Hematopoietic multipotent progenitor cell (in vitro differentiated cells): ENCODE results near the gene ARMC8. TPM values are rescaled to one million over a fixed set of nuclear protein-coding genes. Genes with fewer than 3 reads are reported as not detected.
A peak's percentile ranks its signal among the peaks of the same experiment; 100 is the strongest.
"Not testable (repeated sequence)": the region's sequence is repeated elsewhere in the genome, so short reads cannot be mapped to it uniquely, and the experiment has no call there.

Experiments
- DNase-seq, 3 donors: peaks; one replicate each; pipeline ENCODE4 v3.0.0-alpha.2; 2011 to 2015; ENCODE audit warnings: low read depth in 2 of 3, low spot score in 2 of 3
- total RNA-seq: library from RNA; depleted of rRNA; stranded (reverse); fragments of >200 nt; gene quantifications from one replicate; pipeline ENCODE4 v1.2.3, GENCODE V29; 2012

Gene ARMC8, protein sequence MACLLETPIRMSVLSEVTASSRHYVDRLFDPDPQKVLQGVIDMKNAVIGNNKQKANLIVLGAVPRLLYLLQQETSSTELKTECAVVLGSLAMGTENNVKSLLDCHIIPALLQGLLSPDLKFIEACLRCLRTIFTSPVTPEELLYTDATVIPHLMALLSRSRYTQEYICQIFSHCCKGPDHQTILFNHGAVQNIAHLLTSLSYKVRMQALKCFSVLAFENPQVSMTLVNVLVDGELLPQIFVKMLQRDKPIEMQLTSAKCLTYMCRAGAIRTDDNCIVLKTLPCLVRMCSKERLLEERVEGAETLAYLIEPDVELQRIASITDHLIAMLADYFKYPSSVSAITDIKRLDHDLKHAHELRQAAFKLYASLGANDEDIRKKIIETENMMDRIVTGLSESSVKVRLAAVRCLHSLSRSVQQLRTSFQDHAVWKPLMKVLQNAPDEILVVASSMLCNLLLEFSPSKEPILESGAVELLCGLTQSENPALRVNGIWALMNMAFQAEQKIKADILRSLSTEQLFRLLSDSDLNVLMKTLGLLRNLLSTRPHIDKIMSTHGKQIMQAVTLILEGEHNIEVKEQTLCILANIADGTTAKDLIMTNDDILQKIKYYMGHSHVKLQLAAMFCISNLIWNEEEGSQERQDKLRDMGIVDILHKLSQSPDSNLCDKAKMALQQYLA
- 151 TPM for total RNA-seq

DNA sequence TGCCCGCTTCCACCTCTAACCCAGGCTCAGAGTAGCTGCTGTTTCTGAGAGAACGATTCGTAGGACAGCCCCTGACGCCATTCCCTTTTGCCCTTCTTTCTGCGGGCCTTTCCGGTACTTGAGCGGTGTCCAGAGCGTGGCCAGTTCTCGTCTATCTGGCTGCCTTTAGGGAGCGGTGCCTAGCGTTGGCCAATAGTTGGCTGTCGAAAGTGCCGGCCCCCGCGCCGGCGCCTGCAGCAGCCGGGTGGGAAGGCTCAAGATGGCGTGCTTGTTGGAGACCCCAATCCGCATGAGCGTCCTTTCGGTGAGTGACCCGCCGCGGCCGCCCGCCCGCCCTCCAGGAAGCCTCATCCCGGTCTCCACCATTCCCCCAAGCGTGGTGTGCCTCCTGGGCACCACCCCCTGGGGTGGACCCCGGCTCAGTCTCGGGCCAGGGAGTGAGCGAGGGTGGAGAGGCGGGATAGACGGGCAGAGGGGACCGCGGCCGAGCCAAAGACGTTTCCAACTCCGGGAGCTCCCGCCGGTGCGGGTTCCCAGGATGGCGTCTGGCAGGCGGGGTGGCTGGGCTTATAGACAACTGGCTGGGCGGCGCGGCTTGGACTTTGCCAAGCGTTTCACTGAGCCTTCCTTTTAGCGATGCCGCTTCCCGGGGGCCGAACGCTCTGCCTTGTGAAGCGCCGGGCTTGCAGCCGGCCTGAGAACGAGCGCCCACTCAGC, at the start of gene ARMC8:
ARMC8 (plus strand) TSS at position 6 of the 717 bp plus-strand sequence; CDS start at position 260, 254 bp downstream.
- DNase-seq, result no peak

GRCh38 chr3:138137861-138138260, 49.2 kb upstream of the ARMC8 start:
- DNase-seq, result no peak

- DNase-seq, result no peak
Observed at GRCh38 chr3:138139691-138140090, 47.4 kb upstream of the ARMC8 start.

DNA sequence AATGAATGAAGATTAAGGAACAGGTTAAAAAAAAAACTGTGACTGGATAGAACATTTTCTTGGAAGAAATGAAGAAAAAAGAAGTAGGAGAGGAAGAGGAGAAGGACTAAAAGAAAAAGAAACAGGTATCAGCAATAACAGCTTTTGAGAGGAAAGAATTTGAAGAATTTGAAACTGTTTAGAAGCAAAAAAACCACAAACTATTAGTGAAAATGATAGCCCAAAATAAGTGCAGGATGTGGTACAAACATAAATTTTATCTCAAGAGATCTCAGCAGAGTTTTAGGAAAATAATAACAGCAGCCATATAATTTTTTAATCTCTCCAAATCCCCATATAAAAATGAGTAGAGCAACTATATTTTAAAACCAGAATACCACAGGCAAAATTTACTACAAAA, 46.2 kb upstream of the ARMC8 start:
- DNase-seq, result no peak

DNA sequence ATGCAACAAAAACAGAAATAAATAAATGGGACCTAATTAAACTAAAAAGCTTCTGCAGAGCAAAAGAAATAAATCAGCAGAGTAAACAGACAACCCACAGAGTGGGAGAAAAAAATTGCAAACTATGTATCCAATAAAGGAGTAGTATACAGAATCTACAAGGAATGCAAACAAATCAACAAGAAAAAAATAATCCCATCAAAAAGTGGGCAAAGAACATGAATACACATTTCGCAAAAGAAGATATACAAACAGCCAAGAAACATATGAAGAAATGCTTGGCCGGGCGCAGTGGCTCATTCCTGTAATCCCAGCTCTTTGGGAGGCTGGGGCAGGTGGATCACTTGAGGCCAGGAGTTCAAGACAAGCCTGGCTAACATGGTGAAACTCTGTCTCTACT, 44.9 kb upstream of the ARMC8 start:
- not testable (repeated sequence) for DNase-seq

DNA sequence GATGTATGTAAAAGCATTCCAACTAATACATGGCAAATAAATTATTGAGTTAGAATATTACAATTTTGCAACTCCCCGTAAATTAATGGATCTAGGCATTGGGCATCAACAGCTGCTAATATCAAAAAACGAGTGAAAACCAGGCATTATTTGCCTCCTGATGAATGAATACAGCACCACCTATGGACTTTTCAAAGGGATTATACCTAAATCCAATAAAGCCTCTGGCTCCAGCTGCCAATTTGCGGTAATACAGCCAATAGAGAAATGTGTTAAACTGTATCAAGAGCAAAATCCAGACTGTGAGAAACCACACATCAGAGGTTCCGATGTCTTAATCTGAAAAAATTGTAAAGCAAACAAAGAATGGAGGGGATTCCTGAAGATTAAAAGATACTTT, 38.6 kb upstream of the ARMC8 start:
- DNase-seq, result no peak

DNA sequence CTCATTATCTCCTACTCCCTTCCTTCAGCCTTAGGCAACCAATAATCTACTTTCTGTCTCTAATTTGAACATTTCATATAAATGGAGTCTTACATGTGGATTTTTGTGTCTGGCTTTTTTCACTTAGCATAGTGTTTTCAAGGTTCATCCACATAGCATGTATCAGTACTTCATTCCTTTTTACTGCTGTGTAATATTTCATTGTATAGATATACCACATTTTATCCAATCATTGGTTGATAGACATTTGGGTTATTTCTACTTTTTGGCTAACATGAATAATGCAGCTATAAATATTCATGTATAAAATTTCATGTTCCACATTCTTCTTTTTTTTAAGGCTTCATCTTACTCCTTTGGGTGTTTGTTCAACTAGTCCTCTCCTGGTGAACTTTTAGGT, 32.6 kb upstream of the ARMC8 start:
- DNase-seq, result no peak

GRCh38 chr3:138157743-138158142, 29.4 kb upstream of the ARMC8 start:
- DNase-seq, result no peak

DNA sequence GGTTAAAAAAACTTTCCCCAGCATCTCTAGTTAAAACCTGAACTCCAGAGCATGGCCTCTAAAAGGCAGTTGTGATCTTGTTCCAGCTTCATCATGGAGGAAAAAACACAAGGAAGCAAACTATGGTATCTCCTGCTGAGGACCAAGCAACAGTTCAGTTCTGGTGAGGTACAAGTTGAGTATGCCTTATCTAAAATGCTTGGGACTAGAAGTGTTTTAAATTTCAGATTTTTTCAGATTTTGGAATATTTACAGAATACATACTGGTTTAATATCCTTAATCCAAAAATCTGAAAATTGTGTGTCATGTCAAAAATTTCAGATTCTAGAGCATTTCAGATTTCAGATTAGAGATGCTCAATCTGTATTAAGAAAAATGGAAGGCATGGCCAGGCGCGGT, 22.0 kb upstream of the ARMC8 start:
- no peak for DNase-seq

GRCh38 chr3:138172625-138173024, 14.5 kb upstream of the ARMC8 start:
- no peak for DNase-seq

DNA sequence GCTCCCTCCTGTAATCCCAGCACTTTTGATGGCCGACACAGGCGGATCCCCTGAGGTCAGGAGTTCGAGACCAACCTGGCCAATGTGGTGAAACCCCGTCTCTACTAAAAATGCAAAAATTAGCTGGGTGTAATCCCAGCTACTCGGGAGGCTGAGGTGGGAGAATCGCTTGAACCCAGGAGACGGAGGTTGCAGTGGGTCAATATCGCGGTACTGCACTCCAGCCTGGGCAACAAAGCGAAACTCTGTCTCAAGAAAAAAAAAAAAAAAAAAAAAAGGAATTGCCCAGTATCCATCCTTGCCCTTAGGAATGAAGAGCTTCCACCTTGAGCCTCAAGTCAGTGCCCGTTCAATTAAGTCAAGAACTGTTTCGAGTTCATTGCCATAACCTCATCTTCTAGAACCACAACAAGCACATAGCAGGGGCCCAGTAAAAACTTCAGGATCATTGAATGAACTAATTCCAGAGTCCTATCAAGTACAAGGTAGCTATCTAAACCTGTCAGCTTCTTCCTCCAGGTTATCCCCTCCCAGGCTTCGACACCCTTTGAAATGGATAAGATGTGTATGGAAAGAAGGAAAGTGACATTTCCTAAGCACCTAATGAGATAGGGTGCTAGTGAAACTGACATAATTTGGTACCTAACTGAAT, 13.2 kb upstream of the ARMC8 start:
- DNase-seq, result peak in 1 of 3 donors; percentile 14

DNA sequence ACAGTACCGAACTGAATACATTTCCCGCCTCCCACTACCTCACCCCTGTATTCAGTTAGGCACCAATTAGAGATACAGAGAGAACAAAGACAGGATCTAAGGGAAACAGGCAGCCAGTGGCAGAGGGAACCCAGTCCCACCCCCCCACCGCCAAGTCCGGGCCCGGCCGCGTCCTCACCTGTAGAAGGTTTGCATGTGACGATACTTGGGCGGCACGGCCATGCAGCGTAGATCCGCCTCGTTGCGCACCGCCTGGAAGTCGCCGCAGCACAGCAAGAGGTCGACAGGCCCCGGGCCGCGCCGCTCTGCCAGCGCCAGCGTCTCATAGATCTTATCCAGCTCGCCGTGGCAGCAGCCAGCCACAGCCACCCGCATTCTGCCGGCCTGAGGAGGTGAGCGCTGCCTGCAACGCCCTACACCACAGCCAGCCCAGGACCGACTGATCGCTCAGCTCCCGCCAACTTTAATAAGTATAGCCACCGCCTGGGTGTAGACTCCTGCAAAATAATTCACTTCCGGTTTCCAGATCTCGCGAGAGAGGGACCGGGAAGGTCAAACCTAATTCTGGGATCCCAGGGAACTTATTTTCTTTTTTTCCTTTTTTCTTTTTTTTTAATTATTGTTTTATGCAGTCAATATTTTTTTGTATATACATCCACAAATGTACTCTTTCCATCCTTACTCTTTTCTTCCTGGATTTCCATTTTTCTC, 12.5 kb upstream of the ARMC8 start, which contains the start of gene DBR1:
DBR1 (minus strand) TSS at position 501 of the 711 bp plus-strand sequence; CDS start at position 375, 126 bp downstream.
- DNase-seq, result peak; percentile 69 to 89 (median 83)

DNA sequence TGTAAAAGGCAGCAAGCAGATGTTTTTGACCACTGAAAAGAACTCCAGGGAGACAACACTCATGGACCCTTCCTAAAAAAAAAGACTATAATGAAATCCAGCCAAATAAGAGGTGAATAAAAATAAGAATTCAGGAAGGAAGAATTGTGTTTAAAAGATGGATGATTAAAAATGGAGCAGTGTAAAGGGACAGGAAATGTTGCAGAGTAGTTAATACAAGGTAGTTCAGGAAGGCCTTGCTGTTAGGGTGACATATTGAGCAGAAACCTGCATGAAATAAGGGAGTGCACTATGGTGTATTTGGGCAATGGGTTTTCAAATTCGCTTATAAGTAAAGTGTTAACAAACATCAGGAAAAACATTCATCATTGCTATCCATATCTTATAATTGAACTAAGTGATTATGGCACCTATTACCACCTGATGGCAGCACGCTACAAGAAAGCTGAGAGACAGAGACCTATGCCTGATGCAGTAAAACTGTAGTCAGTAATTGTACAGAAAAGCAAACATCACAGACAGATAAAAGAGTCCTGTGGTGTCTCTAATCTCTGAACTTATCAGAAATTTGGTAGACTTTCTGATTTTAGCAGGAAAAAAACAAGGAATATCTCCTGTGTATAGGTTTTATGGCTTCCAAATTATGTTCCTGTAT, 6.6 kb upstream of the ARMC8 start:
- DNase-seq, result peak in 2 of 3 donors; percentile 44 to 68

DNA sequence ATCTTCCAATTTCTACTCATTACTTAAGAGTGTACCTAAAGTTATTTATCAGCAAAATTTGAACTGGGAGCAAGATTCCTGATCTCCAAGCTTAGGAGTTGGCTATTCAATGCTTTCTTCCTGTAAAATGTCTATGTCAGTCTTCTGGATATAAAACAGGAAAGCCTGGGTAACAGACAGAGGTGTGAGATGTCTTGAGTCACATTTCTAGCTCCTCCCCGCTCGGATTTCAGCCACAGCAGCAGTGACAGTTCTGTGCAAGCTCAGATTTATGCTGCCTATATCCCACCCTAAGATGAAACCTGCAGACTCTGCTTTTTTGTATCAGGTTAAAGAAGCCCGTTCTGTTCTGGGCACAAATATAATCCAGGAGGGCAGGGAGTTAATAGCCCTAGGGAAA, 2.1 kb upstream of the ARMC8 start:
- DNase-seq, result no peak

DNA sequence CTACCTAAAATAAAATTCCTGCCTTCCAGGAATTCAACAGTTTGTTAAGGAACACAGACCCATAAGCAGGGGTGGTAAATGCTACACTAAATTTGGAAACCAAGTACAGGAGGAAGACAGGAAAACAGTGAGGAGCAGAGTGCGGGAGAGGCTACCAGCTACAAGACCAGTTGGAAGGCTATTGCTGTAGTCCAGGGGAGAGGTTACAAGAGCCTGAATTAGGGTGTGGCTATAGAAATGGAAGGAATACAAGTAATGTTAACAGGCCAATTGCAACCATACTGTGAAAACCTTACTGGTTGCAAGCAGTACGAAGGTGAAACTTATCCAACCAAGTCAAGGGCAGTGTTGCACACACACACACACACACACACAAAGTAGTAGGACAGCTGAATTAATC, 880 bp upstream of the ARMC8 start:
- no peak for DNase-seq

GRCh38 chr3:138186803-138187295, 252 bp upstream of the ARMC8 start:
- peak; percentile 87 to 95 (median 91) for DNase-seq

GRCh38 chr3:138188013-138188730, 1.1 kb downstream of the ARMC8 start:
- DNase-seq, result peak in 2 of 3 donors; percentile 68 to 73

DNA sequence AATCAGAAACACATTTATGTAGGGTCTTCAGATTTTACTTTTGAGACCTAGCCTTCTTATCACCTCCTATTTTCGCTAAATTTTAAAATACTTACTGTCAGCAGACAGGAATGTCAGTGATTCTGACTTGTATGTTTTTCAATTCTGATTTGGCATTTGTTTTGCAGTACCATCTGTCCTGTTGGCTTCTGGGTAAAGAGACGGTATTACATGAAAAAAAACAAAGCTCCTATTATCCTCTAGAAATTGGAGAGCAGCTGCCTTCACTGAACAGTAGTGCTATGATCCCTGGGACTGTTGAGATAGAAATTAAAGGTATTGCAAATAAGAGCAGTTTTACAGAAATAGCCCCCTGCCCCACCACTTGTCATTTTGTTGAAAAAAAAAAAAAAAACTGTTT, 8.4 kb downstream of the ARMC8 start:
- no peak for DNase-seq

- DNase-seq, result no peak
Observed at GRCh38 chr3:138196023-138196422, 8.9 kb downstream of the ARMC8 start.
